Gastroesophageal sphincter (tissue), 3 donors: ENCODE results near the gene XDH.

Experiments
- EP300 ChIP-seq: sonication (generic); formaldehyde crosslinking; IDR thresholded peaks from one replicate; pipeline ENCODE4 v1.6.1; 2017; ENCODE audit warnings: antibody characterized with exemption, mild to moderate bottlenecking
- POLR2A ChIP-seq, 2 donors: fragments of 450-650 bp; IDR thresholded peaks; one replicate each; pipeline ENCODE4 v1.6.1; 2017; ENCODE audit warnings: antibody characterized with exemption in 2 of 2, mild to moderate bottlenecking in 2 of 2, moderate library complexity in 1 of 2
- TF ChIP-seq, protein P1 (sequence below), 4 experiments: fragments of 200-600 bp in 2 of 4; fragments of 450-650 bp in 2 of 4; sonication (generic) in 1 of 4; IDR thresholded peaks; one replicate each; pipeline ENCODE4 v1.5.1; 2017 to 2019; ENCODE audit warnings: antibody characterized with exemption in 4 of 4, mild to moderate bottlenecking in 2 of 4, moderate library complexity in 2 of 4

DNA sequence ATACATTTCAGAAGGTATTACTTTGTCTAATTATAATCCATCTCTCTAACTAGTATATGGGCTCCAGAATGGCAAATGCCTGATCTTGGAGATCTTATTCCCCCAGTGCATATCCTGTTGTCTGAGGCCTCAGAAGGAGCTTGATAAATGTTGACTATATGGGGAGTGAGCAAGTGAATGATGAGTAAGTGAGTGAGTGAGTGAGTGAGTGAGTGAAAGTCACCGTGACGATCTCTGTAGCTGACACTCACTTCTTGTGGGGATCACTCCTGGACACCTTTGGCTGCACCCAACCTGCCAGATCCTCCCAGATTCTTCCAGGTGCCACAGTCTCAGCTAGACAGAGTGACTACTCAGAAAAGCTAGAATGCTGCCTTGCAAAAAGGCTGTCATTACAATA, 2.8 kb downstream of the XDH start:
- TF ChIP-seq EP300: no peak
- TF ChIP-seq, protein P1, sequence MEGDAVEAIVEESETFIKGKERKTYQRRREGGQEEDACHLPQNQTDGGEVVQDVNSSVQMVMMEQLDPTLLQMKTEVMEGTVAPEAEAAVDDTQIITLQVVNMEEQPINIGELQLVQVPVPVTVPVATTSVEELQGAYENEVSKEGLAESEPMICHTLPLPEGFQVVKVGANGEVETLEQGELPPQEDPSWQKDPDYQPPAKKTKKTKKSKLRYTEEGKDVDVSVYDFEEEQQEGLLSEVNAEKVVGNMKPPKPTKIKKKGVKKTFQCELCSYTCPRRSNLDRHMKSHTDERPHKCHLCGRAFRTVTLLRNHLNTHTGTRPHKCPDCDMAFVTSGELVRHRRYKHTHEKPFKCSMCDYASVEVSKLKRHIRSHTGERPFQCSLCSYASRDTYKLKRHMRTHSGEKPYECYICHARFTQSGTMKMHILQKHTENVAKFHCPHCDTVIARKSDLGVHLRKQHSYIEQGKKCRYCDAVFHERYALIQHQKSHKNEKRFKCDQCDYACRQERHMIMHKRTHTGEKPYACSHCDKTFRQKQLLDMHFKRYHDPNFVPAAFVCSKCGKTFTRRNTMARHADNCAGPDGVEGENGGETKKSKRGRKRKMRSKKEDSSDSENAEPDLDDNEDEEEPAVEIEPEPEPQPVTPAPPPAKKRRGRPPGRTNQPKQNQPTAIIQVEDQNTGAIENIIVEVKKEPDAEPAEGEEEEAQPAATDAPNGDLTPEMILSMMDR (IDR thresholded peaks at IDR 0.05): no peak
- TF ChIP-seq POLR2A (IDR thresholded peaks at IDR 0.05): no peak
